ENCODE data around the gene ZMIZ2.

The ZMIZ2 gene

DNA sequence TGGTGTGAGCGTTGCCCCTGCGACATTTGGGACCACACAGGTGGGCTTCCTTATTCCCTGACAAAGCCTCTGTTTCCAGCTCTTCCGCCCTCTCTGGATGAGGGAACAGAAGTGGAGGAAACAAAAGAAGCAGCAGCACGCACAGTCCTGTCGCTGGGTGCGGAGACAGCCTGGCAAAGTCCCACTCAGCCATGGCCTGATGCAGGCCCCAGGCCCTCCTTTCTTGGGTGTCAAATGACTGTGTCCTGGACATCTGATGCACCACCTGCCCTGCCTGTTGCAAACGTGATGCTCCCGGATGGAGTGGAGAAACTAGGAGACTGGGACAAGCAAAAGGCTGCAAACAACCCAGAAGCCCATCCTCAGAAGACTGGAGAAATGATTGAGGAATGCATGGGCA, 20.7 kb downstream of the ZMIZ2 start (continued):
- TF ChIP-seq, protein P1, sequence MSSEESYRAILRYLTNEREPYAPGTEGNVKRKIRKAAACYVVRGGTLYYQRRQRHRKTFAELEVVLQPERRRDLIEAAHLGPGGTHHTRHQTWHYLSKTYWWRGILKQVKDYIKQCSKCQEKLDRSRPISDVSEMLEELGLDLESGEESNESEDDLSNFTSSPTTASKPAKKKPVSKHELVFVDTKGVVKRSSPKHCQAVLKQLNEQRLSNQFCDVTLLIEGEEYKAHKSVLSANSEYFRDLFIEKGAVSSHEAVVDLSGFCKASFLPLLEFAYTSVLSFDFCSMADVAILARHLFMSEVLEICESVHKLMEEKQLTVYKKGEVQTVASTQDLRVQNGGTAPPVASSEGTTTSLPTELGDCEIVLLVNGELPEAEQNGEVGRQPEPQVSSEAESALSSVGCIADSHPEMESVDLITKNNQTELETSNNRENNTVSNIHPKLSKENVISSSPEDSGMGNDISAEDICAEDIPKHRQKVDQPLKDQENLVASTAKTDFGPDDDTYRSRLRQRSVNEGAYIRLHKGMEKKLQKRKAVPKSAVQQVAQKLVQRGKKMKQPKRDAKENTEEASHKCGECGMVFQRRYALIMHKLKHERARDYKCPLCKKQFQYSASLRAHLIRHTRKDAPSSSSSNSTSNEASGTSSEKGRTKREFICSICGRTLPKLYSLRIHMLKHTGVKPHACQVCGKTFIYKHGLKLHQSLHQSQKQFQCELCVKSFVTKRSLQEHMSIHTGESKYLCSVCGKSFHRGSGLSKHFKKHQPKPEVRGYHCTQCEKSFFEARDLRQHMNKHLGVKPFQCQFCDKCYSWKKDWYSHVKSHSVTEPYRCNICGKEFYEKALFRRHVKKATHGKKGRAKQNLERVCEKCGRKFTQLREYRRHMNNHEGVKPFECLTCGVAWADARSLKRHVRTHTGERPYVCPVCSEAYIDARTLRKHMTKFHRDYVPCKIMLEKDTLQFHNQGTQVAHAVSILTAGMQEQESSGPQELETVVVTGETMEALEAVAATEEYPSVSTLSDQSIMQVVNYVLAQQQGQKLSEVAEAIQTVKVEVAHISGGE (tag by site-specific recombination; conservative IDR thresholded peaks at IDR 0.05; ENCODE audit: low read depth), result no peak
- TF ChIP-seq, protein P2, sequence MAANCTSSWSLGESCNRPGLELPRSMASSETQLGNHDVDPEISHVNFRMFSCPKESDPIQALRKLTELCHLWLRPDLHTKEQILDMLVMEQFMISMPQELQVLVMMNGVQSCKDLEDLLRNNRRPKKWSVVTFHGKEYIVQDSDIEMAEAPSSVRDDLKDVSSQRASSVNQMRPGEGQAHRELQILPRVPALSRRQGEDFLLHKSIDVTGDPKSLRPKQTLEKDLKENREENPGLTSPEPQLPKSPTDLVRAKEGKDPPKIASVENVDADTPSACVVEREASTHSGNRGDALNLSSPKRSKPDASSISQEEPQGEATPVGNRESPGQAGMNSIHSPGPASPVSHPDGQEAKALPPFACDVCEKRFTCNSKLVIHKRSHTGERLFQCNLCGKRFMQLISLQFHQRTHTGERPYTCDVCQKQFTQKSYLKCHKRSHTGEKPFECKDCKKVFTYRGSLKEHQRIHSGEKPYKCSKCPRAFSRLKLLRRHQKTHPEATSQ (tag by site-specific recombination; IDR thresholded peaks at IDR 0.05), result no peak

DNA sequence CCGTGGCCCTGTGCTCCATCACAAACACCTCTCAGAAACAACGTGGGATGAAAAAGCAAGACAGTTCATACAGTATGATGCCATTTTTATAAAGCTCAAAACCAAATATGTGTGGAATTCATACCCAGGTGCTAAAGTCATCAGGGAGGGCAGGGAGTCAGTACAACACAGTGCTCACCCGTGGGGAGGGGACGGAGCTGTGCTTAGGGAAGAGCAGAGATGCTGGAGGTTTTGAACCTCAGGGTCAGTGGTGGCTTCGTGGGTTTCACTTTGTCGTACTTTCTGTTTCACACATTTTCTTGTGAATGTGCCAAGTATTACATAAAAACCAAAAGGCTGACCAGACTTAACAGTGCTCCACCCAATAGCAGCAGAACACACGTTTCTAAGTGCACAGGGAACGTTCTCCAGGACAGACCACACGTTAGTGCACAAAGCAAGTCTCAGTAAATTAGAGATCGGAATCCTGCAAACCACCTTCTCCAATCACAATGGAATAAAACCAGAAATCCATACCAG, 21.2 kb downstream of the ZMIZ2 start:
- peaks cover 0 to 27% of the 10 kb centered on the region in 2 experiments; a peak in 1 of 3 replicates for H3K36me3 ChIP-seq (ENCODE audit: control insufficient read depth in 2 of 2, insufficient read depth in 1 of 2, low read length in 2 of 2)
- H3K4me3 ChIP-seq (ENCODE audit: low read depth, low read length), result no peak overlapping the region
- TF ChIP-seq ZNF560 (tag by site-specific recombination; IDR thresholded peaks at IDR 0.05; ENCODE audit: borderline replicate concordance) (no peak), REPIN1 (tag by site-specific recombination; IDR thresholded peaks at IDR 0.05; ENCODE audit: low read depth) (no peak), ZNF266 (tag by site-specific recombination; IDR thresholded peaks at IDR 0.05; ENCODE audit: low read depth) (no peak), ZNF629 (tag by site-specific recombination; IDR thresholded peaks at IDR 0.05) (no peak), ZNF610 (tag by site-specific recombination; IDR thresholded peaks at IDR 0.05; ENCODE audit: borderline replicate concordance) (no peak), ZNF350 (tag by site-specific recombination; IDR thresholded peaks at IDR 0.05) (no peak), ZNF274 (IDR thresholded peaks at IDR 0.05; ENCODE audit: low read length) (no peak), ZNF274 (tag by site-specific recombination; IDR thresholded peaks at IDR 0.05; ENCODE audit: borderline replicate concordance) (no peak), HOXC10 (CRISPR knock-in tag; IDR thresholded peaks at IDR 0.05) (no peak), ZNF837 (tag by site-specific recombination; IDR thresholded peaks at IDR 0.05) (no peak), ZNF311 (tag by site-specific recombination; IDR thresholded peaks at IDR 0.05; ENCODE audit: borderline replicate concordance) (no peak), ZNF776 (tag by site-specific recombination; IDR thresholded peaks at IDR 0.05; ENCODE audit: borderline replicate concordance) (no peak), ZNF426 (tag by site-specific recombination; IDR thresholded peaks at IDR 0.05) (no peak), ZNF416 (tag by site-specific recombination; IDR thresholded peaks at IDR 0.05) (no peak)
- TF ChIP-seq, protein P3, sequence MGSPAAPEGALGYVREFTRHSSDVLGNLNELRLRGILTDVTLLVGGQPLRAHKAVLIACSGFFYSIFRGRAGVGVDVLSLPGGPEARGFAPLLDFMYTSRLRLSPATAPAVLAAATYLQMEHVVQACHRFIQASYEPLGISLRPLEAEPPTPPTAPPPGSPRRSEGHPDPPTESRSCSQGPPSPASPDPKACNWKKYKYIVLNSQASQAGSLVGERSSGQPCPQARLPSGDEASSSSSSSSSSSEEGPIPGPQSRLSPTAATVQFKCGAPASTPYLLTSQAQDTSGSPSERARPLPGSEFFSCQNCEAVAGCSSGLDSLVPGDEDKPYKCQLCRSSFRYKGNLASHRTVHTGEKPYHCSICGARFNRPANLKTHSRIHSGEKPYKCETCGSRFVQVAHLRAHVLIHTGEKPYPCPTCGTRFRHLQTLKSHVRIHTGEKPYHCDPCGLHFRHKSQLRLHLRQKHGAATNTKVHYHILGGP (tag by site-specific recombination; IDR thresholded peaks at IDR 0.05), result no peak
- TF ChIP-seq, protein P4, sequence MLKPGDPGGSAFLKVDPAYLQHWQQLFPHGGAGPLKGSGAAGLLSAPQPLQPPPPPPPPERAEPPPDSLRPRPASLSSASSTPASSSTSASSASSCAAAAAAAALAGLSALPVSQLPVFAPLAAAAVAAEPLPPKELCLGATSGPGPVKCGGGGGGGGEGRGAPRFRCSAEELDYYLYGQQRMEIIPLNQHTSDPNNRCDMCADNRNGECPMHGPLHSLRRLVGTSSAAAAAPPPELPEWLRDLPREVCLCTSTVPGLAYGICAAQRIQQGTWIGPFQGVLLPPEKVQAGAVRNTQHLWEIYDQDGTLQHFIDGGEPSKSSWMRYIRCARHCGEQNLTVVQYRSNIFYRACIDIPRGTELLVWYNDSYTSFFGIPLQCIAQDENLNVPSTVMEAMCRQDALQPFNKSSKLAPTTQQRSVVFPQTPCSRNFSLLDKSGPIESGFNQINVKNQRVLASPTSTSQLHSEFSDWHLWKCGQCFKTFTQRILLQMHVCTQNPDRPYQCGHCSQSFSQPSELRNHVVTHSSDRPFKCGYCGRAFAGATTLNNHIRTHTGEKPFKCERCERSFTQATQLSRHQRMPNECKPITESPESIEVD (tag by site-specific recombination; IDR thresholded peaks at IDR 0.05), result no peak
- TF ChIP-seq, protein P5, sequence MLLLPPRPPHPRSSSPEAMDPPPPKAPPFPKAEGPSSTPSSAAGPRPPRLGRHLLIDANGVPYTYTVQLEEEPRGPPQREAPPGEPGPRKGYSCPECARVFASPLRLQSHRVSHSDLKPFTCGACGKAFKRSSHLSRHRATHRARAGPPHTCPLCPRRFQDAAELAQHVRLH (tag by site-specific recombination; IDR thresholded peaks at IDR 0.05), result no peak
- ChIA-PET CTCF (no interaction called here), POLR2A (no interaction called here)
- H3K9me3 ChIP-seq (ENCODE audit: control insufficient read depth, insufficient read depth, low read depth, low read length), result no peaks in the 10 kb centered on the region
- H3K27ac ChIP-seq (ENCODE audit: extremely low read depth, low read depth, low read length), result no peak overlapping the region
- H3K4me1 ChIP-seq (ENCODE audit: control insufficient read depth, insufficient read depth, low read length), result peaks cover 5% of the 10 kb centered on the region; the same call in 1 of the 2 replicates
